Epidermal melanocyte (primary cell): ENCODE measurements around the gene ISCU.
"Not testable (repeated sequence)": the region's sequence is repeated elsewhere in the genome, so short reads cannot be mapped to it uniquely, and the experiment has no call there.

Source experiments
- DNase-seq: peaks from one replicate; pipeline ENCODE4 v3.0.0; 2011; ENCODE audit warnings: low spot score; ENCODE audit not compliant: insufficient read length

The ISCU gene

DNA sequence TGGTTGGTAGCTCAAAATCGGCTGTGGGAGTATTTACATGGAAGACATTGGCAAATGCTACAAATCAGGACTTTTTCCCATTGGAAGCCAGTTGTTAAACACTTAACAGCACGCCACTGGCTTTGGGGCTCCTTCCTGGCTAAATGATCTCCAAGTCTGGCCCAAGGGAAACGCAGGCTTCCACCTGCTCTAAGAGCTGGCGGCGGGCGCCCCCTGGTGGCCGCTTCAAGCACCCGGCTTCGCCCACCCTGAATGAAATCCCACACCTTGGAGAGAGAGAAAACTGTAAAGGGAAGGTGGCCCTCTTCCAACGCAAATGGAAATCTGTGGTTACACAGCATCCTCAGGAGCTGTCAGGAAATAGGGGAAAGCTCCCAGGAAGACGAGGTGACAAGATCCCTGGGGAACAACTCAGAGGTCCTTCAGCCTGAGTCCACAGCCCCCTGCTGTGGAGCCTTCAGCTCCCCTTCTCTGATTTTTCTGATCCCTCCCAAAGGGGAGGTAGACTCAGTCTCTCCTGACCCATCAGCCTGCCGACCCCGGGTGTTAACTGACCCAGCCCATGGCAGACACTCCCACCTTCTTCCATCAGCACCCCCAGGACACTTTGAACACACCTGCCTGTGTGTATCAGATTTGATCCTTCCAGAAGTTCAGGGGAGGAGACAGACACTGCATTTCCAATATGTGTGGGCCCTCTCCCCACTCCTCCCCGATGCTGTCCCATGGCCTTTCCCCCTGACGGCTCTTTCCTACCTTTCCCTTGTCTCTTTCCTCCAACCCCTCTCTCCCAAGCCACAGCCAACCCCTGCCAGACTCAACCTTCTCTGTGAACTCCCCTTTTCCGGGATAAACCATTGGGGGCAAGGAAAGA is 55.9 kb downstream of the ISCU start:
- DNase-seq, result peak; percentile 91

DNA sequence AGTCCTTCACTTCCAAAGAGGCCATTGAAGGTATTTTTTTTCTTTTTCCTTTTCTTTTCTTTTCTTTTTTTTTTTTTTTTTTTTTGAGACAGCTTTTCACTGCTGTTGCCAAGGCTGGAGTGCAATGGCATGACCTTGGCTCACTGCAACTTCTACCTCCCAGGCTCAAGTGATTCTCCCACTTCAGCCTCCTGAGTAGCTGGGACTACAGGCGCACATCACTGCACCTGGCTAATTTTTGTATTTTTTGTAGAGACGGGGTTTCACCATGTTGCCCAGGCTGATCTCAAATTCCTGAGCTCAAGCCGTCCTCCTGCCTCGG is 56.5 kb downstream of the ISCU start:
- not testable (repeated sequence) for DNase-seq
